ENCODE results near the gene MAP3K4. TPM values are rescaled to one million over a fixed set of nuclear protein-coding genes. Genes with fewer than 3 reads are reported as not detected.

MAP3K4 gene
- total RNA-seq, 4 donors from 2014 or later: 34.9 to 113 (median 52.3) TPM

GRCh38 chr6:161166677-161167076 is 175.1 kb downstream of the MAP3K4 start:
- Histone ChIP-seq H3K36me3 (peaks cover 0 to 4% of the 10 kb centered on the region in 2 donors), H3K4me3 (replicated peaks in 1 of 3) (no peak overlapping the region), H3K27me3 (no peaks in the 10 kb centered on the region), H3K27ac (no peak overlapping the region), H3K9me3 (no peaks in the 10 kb centered on the region), H3K4me1 (no peaks in the 10 kb centered on the region)
- intact Hi-C loops (cut with DNase I): no loop called here
- no peak for DNase-seq
- 95 to 97% methylated on average over 5 of the region's 5 CpGs for WGBS, 2 donors
- TF ChIP-seq CTCF (IDR thresholded peaks at IDR 0.05) (no peak), POLR2A (IDR thresholded peaks at IDR 0.05) (no peak)
